Stimulated activated CD4-positive, alpha-beta T cell treated with anti-CD3 and anti-CD28 coated beads, TNF-alpha, amount 100 ng/mL, for 24 hours (primary cell): Measurements from ENCODE around the gene ROBO4.

ENCODE experiments used
- DNase-seq, 3 experiments: peaks; one replicate each; pipeline ENCODE4 v3.0.0-alpha.2; 2020; ENCODE audit warnings: low read depth in 3 of 3

Gene ROBO4

DNA sequence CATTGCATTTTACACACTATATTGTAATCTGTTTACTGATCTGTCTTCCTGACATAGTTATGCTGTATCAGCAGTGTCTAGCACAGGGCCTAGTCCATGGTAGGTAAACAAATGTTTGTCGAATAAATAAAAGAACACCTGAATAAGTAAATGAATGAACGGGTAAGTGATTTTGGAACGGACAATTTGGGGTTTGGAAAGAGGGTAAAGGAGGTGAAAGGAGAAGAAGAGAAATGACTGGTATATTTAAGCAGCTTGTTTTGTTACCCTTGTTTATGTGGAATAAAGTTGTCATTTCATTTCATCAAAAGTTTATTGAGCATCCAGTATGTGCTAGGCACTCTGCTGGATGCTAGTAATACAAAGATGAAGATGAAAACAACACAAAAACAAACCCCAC lies 21.3 kb upstream of the ROBO4 start, which contains the start of gene HEPN1:
TSS of gene HEPN1 (plus strand) at position 301 of the 400 bp plus-strand sequence.
- no peak for DNase-seq

DNA sequence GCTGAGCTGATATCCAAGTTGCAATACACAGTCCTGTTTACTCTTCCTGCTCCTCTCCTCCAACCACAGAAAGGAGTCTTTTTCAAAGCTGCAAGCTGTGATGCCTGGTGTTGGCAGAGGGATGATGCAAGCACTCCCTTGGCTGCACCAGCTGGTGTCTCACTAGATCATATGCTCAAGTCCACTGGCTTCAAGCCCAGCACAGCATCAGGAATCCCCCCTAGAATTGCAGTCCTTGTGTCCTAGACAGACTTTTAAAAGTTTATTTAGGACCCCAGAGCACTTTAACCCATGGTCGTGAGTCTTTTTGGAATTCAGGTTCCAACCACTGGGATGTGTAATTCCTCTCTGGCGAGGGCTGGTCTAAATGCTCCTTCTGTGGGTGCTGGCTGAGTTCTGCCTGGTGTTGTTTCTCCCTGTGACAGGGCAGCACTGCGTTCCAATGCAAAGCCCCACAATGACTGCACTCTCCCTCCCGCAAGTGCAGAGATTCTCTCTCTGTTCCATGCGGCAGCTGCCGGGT lies 19.5 kb upstream of the ROBO4 start:
- no peak for DNase-seq

DNA sequence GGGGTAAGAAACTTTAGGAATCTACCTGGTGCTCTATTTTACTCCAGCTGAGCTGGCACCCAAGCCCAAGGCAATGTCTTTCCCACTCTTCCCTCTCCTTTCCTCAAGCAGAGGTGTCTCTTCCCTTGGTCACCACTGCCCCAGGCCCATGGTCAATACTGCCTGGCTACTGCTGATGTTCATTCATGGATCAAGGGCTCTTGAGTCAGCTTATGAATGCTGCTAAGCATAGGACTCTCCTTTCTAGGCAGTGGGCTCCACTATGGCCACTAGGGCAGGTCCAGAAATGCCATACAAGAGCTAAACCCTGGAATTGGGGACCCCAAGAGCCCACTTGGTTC lies 18.7 kb upstream of the ROBO4 start:
- no peak for DNase-seq

DNA sequence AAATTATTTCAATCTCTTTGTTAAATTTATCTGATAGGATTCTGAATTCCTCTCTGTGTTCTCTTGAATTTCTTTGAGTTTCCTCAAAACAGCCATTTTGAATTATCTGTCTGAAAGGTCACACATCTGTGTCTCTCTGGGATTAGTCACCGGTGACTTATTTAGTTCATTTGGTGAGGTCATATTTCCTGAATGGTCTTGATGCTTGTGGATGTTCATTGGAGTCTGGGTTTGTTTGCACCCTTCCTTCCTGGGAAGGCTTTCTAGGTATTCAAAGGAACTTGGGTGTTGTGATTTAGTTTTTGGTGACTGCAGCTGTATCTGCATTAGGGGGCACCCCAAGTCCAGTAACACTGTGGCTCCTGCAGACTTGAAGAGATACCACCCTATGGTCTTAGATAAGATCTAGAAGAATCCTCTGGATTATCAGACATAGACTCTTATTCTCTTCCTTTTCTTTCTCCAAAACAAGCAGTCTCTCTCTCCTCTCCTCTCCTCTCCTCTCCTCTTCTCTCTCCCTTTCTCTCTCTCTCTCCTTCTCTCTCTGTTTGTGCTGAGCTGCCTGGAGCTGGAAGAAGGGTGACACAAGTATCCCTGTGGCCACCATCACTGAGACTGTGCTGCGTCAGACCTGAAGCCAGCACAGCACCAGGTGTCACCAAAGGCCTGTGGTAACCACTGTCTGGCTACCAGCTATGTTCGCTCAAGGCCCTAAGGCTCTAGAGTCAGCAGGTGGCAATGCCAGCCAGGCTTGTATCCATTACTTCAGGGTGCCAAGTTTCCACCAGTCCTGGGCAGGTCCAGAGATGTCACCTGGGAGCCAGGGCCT lies 18.1 kb upstream of the ROBO4 start:
- no peak for DNase-seq

DNA sequence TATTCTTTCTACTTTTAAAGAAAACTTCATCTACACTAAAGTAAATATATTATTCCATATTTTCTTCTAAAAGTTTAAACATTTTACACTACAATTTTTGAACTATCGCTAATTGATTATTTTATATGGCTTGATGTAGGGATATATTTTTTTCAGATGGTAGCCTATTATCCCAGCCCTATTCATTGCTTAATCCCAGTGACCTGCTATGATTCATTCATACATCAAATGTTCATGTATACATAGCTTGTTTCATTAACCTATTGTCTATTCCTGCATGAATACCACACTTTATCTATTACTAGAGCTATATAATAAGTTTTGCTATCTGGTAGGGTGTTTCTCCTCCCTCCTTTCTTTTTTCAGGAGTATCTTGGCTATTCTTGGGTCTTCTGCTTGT lies 5.0 kb upstream of the ROBO4 start:
- DNase-seq: no peak

DNA sequence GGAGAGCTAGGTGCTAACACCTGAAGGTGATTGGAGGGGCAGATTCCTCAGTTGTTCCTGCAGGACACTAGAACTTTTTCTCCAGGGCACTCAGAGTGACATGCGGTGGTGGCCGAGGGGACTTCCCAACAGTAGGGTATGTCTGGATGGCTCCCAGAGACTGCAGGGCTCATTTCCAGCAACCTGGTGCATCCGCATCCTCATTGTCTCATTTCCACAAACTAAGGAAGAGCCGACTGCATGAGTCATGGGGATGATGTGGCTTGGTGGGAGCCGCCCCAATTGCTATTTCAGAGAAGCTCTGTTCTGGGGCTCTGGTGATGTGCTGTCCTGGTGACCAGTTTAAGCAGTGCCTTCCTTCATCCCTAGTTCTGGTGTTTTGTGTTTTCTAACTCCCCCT lies 2.8 kb upstream of the ROBO4 start:
- no peak for DNase-seq

DNA sequence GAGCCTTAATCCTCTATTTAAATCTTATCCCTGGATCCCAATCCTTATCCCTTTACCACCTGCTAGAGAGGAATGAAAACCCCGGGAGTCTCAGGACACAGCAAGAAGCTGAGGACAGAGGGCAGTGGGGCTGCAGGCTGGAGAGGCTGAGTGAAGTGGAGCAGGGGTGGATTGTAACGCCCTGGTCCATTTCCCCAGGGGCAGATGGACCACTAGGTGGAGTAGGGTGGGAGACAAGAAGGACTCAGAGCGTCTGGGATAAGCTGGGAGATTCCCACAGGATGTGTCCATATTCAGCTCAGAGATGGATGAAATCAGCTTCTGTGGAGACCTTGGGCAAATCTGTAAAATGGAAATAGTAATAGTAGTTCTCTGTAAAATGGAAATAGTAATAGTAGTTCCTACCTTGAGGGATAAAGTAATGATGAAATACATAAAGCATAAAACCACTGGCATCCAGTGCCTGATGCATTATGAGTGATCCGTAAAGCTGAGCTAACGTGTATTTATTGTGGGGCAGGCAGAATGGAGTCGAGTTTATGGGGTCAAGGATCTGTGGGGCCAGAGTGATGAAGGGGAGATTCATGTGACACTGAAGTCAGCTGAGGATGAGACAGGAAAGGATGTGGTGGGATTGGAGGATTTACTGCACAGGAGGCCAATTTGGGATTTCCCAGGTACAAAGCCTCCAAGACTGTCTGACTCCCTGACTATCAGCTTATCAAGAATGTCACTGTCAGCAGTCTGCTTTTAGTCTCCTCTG lies 1.9 kb upstream of the ROBO4 start:
- DNase-seq: no peak

DNA sequence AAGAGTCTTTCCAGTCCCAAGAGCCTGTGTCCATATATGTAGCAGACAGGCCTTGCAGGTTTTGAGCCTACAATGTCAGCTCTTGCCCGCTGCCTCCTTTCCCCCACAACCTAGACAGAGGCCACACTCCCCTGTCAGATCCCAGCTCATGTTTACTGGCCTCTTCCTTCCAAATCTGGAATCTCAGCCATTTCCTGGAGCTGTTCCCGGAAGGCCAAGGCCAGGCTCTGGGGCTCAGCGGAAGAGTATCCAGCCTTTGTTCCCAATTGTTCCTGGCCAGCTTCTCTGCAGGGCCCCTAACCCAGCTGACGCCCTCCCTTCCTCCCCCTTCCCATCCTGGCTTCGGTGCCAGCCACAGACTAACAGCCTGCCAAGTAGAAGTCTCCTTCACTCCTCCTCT lies 1.0 kb upstream of the ROBO4 start:
- DNase-seq: no peak

DNA sequence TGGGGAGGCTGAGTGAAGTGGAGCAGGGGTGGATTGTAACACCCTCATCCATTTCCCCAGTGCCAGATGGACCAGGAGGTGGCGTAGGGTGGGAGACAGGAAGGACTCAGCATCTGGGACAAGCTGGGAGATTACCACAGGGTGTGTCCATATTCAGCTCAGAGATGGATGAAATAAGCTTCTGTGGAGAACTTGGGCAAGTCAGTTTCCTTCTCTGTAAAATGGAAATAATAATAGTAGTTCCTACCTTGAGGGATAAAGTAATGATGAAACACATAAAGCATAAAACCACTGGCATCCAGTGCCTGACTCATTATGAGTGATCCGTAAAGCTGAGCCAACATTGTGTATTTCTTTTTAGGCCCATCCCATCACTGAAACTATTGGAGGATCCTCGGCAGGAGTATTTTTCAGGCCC lies 607 bp upstream of the ROBO4 start:
- no peak for DNase-seq

DNA sequence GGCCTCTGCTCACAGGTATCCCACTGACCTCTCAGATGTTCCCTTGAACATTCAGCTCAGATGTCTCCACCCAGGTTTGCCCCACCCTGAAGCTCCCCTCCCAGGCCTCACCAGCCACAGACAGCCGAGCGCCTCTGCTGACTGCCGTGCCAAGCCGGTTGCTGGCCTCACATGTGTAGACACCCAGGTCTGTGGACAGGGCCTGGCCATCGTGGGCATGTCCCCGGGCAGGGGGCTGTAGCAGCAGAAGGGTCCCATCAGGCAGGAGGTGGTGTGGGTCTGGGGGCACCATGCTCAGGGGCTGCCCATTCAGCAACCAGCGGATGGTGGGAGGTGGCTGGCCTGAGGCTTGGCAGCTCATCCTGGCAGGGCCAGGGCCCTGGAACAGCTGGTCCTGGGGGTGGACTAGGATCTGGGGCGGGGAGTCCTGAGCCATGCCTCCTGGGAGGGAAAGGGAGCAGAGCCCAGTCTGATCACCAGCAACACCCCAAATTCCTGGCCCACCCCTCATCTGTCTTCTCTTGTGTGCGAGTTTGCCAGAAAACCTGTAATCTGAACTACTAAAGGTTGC lies 759 bp downstream of the ROBO4 start:
- no peak for DNase-seq

DNA sequence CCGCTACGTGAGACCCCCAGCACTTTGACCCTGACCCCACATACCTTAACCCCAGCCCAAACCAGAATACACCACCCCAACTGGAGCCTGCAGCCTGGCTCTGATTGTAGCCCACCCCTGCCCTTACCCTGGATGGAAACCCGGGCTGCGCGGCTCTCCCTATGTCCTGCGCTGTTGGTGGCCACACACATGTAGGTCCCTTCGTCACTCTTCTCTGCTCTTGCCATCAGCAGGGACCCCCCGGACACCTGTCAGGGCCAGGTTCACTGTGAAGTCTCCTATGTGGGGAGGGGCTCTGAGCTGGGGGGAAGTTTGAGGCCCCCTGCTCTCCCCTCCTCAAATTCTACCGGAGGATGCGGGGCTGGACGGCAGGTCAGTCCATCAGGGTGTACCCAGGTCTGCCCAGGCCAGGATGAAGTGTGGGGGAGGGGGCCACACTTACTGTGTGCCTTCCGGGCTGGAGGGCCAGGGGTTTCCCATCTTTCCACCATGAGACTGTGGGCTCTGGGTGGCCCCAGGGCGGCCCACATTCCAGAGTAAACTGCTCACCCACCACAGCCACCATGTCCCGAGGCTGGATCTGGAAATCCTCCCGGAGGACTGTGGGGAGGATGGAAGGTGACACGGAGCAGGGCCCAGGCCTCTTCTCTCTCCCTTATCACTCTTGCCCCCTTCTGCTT lies 1.5 kb downstream of the ROBO4 start:
- DNase-seq: no peak

DNA sequence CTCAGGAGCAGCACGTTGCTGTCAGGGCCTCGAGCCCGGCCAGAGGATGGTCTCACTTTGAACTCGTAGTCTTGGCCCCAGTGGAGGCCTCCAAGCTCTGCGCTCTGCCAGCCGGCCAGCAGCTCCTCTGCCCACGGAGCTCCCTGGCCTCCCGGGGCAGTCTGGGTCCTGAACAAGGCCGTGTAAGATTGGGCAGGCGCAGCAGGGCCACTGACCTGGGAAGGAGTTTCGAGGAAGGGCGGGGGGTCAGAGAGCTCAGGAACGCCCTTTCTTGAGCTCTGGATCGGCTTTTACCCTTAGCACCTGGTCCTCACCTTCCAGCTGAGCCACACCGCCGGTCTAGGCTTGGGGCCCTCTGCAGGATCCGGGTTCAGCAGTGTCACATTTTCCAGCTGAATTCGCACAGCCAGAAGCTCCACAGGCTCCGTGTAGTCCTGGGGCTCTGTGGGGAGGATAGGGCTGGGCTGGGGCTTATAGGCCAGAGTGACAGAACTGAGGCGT lies 2.1 kb downstream of the ROBO4 start:
- DNase-seq: no peak

DNA sequence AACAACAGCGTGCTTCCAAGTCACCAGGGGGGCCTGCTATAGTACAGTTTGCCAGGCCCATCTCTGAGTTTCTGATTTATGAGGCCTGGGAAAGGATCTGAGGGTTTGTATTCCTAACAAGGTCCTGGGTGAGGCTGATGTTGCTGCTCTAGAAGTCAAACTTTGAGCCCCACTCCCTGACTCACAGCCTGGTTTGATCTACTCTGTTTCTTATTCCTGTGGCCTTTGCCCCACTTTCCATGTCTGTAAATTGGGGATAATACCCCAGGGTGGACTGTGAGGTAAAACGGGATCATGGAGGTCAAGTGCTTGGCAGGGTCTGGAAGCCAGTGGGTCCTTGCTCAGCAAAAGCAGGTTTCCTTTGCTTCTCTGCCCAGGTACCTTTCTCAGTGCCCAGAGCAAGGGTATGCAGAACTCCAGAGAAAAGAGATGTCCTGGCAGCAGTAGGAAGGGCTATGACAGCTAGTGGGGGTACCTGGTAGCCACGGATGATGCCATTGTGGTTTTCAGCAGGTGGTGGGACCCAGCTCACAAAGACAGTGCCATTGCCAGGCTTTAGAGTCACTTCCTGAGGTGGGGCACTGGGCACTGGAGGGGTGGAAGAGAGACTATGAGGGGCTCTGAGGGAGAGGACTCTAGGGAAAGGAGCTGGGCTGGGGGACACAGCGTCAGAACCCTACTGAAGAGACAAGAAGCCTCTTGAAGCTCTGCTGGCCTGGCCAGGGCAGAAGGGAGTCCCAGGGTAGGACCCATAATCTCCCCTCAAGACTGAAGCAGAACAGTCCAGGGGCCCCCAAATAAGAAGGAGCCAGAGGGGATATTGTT lies 2.8 kb downstream of the ROBO4 start:
- no peak for DNase-seq

DNA sequence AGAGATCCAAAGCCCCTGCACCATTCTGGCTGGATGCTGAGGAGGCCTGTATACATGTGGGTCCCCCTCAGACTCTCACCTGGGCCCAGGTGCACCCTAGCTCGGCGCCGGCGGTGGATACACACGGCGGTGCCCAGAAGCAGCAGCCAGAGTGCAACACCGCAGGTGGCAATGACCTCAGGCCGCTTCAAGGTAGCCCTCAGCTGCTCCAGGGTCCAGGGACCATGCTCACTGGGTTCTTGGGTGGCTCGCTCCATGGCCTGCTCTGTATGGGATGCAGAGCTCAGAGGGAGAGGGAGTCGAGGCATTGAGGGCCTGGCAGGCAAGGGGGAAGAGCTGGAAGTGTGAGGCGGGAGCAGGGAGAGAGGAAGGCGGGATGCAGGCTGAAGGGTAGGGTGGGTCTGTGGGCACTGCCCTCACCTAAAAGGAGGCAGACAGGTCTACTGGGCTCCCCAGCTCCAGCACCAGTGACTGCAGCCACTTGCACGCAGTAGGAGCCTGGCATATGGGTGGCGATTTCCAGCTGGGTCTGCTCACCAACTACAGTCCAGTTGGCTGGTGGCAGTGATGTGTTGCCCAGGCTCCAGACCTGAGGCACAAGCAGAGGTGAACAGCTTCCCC lies 3.8 kb downstream of the ROBO4 start:
- no peak for DNase-seq

DNA sequence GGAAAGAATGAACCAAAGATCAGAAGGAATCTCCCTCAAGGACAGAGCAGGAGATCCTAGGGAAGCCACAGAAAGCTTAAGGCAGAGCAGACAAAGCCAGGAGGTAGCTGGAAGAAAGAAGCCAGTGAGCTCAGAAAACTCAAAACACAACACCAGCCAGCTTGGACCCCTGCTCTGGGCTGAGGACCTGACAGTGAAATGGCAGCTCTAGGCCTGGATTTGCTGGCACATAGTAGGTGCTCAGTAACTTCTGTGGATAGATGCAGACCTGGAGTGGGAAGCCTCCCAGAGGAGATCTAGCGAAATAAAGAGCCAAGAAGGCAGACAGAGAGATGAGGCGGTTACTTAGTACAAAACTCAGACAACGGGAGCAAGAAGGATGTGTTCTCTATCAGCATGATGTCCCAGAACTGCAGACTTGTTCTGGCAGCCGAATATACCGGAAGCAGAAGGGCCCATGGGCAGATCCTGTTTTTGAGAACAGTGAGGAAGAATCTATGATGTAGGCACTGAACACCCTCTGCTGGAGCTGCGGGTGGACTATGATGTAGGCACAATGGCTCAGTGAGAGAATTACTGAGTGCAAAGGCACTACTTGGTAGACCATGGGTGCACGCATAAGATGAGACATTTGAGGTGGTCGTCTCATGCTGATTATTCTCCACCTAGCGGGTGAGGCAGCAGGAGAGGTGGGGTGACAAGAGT lies 4.8 kb downstream of the ROBO4 start:
- DNase-seq: no peak

DNA sequence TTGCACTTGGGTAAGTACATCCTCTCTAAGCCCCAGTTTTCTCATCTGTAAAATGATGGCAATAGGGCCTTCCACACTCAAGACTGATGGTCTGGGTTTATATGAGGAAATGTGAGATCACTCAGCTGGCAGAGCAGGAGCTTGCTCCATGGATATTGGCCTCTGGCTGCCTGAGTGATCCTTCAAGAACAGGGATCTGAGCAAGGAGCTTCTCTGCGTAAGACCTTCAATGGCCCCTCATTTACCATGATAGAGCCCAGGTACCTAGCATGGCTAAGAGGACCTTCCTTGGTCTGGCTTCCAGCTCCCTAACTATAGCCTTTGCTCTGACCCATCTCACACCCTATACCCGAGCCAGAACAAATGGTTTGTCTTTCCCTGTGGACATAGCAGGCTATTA lies 5.5 kb downstream of the ROBO4 start:
- DNase-seq: no peak

DNA sequence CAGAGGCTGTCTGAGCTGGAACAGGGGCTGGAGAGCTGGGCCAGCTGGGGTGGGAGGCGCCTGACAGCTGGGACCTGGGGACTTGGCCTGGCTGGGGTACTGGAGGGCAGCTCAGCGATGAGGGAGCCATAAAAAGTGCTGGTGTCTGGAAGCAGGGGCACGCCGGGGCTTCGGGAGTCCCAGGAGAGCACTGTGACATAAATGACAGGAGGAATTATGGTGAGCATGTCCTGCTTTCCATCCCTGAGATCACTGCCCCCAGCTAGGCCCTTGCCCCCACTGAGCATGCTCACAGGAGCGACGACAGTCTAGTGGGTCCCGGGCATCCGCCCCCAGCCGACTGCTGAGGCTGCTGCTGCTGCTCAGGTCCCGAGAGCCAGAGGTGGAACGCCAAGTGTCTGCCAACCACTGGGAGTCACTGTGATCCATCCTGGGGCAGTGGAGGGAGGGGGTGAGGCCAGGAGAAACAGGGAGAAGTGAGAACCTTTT lies 6.2 kb downstream of the ROBO4 start:
- DNase-seq: no peak

DNA sequence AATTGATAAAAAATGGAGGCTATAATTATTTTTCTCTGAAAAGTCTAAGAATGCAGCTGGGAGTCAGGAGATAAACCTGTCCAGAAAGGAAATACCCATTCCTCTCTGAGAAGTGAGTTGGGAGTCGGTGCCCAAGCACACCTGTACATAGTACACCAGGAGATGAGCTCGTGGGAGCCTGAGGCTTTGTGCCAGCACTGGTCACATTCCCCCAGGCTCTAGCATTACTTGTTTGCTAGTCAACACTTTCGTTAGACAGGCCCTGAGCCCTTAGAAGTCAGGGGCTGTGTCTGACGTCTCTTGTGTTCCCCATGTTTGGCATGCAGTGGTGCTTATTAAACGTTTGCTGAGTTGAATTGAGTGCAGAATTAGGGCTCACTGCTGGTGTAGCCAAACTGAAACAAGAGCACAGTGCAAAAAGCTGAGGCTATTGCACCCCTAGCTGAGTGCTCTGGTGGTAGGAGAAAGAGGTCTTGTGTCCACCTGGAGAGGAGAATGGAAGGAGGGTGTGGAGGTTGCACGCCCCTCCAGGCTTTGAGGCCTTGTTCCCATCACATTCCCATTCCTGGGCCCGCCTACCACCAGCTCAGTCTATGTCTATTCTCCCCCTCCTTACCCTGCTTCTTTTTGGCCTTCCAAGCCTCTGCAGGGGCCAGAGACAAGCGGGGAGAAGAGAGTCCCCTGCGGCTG lies 6.8 kb downstream of the ROBO4 start:
- DNase-seq: no peak

DNA sequence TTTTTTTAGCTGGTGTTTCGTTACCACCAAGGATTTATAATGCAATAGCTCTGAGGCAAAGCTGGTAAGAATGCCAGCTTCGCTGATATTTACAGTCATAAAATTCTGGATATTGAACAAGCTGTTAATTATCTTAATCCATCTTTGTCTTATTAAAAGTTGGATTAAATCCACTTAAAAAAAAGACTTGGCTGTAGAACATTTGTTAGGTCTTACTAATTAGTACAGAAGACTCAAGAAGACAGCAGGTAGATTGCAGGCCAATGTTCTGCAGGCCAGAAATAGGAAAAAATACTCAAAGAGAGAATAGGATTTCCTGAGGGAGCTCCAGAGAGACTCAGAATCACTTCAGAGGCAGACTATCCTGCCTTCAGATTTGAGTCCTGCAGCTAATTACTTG lies 7.5 kb downstream of the ROBO4 start:
- no peak for DNase-seq
